NOMO-1 treated with DMSO at 0.1 percent for 48 hours (cell line): ENCODE data around the gene ENTPD7.
"Not testable (repeated sequence)": the region's sequence is repeated elsewhere in the genome, so short reads cannot be mapped to it uniquely, and the experiment has no call there.

Experiments used
- DNase-seq: peaks from one replicate; lab custom pipeline; 2025; ENCODE audit not compliant: unreplicated experiment; lab: John Stamatoyannopoulos, UW

Gene ENTPD7

GRCh38 chr10:99742254-99742653 lies 82.9 kb downstream of the ENTPD7 start:
- no peak for DNase-seq

GRCh38 chr10:99742701-99743100 lies 83.4 kb downstream of the ENTPD7 start:
- DNase-seq, result no peak

- DNase-seq, result no peak
Observed at GRCh38 chr10:99743841-99744240, 84.5 kb downstream of the ENTPD7 start.

DNA sequence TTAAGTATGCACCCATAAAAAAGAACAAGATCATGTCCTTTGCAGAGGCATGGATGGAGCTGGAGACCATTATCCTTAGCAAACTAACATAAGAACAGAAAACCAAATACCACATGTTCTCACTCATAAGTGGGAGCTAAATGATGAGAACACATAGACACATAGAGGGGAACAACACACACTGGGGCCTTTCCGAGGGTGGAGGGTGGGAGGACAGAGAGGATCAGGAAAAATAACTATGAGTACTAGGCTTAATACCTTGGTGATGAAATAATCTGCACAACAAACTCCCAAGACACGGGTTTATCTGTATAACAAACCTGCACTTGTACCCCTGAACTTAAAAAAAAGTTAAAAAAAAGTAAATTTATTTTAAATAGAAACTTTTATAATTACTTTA lies 86.9 kb downstream of the ENTPD7 start:
- DNase-seq, result not testable (repeated sequence)

DNA sequence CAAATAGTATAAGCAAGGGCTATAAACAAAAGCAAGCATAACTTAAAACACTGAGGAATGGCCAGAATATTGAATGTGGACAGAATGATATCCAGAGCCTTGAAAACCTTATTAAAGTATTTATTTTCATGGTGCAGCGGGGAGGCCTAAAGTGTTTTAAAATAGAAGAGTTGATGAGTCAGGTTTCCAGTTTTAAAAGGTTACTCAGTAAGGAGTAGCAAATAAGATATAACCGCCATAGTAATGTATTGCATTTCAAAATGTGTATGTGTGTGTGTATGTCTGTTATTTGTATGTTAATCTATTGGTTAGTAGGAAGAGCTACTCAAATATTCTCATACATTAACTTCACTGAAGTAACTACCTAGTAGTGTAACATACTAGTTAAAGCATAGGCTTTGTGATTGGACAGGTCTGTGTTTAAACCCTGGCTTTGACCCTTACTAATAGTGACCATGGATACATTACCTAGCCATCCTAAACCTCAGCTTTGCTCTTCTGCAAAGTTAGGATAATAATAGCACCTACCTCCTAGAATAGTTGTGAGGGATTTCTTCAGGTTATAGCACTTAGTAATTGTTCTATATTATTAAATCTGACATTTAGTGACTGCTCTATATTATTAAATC lies 89.6 kb downstream of the ENTPD7 start:
- DNase-seq, result no peak

- DNase-seq, result no peak
Observed at GRCh38 chr10:99750641-99751040, 91.3 kb downstream of the ENTPD7 start.

DNA sequence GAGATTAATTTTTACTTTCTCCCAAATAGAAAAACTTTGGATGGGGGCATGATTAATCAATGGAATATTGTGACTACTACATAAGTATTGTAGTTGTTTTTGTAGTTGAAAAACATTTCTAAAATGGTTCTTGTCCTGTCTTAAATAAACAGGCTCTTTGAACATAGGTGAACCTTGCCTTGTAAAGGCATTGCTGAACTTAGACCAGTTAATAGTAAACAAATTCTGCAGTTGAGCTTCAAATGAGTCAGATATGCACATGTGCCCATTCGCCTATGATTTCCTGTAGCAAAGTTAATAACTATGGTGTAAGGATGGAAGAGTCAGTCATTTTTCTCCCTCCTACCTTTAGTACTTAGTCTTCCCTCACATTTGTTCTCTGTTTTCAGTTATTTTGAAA lies 95.4 kb downstream of the ENTPD7 start:
- DNase-seq, result no peak
